ENCODE measurements around the gene SLC31A1. TPM values are rescaled to one million over a fixed set of nuclear protein-coding genes. Genes with fewer than 3 reads are reported as not detected.
"Not testable (repeated sequence)": the region's sequence is repeated elsewhere in the genome, so short reads cannot be mapped to it uniquely, and the experiment has no call there.

SLC31A1 gene
- total RNA-seq, 1 donor from 2014 or later: 7.3 TPM

DNA sequence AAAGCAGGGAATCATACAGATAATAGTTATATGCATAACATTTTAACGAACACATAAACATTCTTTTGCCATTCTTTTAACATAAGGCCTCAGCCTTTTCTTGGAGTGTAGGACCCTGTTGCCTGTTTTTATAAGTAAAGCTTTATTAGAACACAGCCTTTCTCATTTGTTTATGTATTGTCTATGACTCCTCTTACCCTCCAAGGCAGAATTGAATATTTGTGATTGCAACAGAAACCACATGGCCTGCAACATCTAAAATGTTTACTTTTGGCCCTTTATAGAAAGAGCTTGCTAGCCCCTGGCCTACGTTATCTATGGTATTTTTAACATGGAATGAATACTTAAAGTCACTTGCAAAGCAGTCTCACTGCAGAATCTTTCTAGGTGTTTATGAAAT is 2.6 kb downstream of the SLC31A1 start:
- no peaks in the 10 kb centered on the region for H3K9me3 Mint-ChIP-seq
- H3K27me3 Mint-ChIP-seq: no peaks in the 10 kb centered on the region
- TF ChIP-seq, protein P1, sequence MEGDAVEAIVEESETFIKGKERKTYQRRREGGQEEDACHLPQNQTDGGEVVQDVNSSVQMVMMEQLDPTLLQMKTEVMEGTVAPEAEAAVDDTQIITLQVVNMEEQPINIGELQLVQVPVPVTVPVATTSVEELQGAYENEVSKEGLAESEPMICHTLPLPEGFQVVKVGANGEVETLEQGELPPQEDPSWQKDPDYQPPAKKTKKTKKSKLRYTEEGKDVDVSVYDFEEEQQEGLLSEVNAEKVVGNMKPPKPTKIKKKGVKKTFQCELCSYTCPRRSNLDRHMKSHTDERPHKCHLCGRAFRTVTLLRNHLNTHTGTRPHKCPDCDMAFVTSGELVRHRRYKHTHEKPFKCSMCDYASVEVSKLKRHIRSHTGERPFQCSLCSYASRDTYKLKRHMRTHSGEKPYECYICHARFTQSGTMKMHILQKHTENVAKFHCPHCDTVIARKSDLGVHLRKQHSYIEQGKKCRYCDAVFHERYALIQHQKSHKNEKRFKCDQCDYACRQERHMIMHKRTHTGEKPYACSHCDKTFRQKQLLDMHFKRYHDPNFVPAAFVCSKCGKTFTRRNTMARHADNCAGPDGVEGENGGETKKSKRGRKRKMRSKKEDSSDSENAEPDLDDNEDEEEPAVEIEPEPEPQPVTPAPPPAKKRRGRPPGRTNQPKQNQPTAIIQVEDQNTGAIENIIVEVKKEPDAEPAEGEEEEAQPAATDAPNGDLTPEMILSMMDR (IDR thresholded peaks at IDR 0.05): no peak
- CTCF ChIA-PET: no interaction called here
- ATAC-seq (ENCODE audit: low read depth) (no peak), DNase-seq (no peak)
- POLR2A ChIA-PET: no interaction called here
- no peak overlapping the region for H3K27ac Mint-ChIP-seq
- peaks cover 33% of the 10 kb centered on the region for H3K4me1 Mint-ChIP-seq
- peaks cover 11% of the 10 kb centered on the region for H3K36me3 Mint-ChIP-seq (ENCODE audit: low read depth)
- intact Hi-C loops (cut with micrococcal nuclease): no loop called here
- no peak overlapping the region for H3K4me3 Mint-ChIP-seq

DNA sequence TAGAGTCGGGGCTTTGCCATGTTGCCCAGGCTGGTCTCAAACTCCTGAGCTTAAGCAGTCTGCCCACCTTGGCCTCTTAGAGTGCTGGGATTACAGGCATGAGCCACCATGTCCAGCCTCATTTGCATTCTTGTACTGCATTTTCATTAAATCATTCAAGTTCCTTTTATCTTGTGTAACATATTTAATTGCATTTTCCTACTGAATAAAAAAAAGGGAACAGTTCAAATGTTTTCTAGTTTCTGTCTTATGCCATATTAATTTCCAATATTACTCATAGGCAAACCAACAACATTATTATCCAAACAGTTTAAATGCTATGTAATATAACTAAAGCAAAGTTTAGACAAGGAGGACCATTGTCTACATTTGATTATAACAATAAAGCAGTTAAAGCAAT is 6.1 kb downstream of the SLC31A1 start:
- no peak overlapping the region for H3K4me3 Mint-ChIP-seq
- H3K27ac Mint-ChIP-seq: no peak overlapping the region
- TF ChIP-seq, protein P1 (IDR thresholded peaks at IDR 0.05): no peak
- ATAC-seq (ENCODE audit: low read depth) (no peak), DNase-seq (no peak)
- H3K4me1 Mint-ChIP-seq: peaks cover 7% of the 10 kb centered on the region
- no peaks in the 10 kb centered on the region for H3K27me3 Mint-ChIP-seq
- POLR2A ChIA-PET: no interaction called here
- no peaks in the 10 kb centered on the region for H3K36me3 Mint-ChIP-seq (ENCODE audit: low read depth)
- CTCF ChIA-PET: no interaction called here
- intact Hi-C loops (cut with micrococcal nuclease): loop anchor here (1.0 kb wide), 1 partner anchor 12 kb away; no protein-coding TSS in a partner anchor
- H3K9me3 Mint-ChIP-seq: no peaks in the 10 kb centered on the region

GRCh38 chr9:113228130-113228665 is 6.9 kb downstream of the SLC31A1 start:
- ATAC-seq (ENCODE audit: low read depth): no peak
- intact Hi-C loops (cut with micrococcal nuclease): no loop called here
- DNase-seq: no peak
- H3K9me3 Mint-ChIP-seq: no peaks in the 10 kb centered on the region
- ChIA-PET POLR2A (no interaction called here), CTCF (no interaction called here)
- no peaks in the 10 kb centered on the region for H3K36me3 Mint-ChIP-seq (ENCODE audit: low read depth)
- H3K27ac Mint-ChIP-seq: no peak overlapping the region
- H3K4me1 Mint-ChIP-seq: peaks cover 12% of the 10 kb centered on the region
- TF ChIP-seq, protein P1 (IDR thresholded peaks at IDR 0.05): no peak
- no peak overlapping the region for H3K4me3 Mint-ChIP-seq
- no peaks in the 10 kb centered on the region for H3K27me3 Mint-ChIP-seq

- H3K27me3 Mint-ChIP-seq: no peaks in the 10 kb centered on the region
- peaks cover 26% of the 10 kb centered on the region for H3K4me1 Mint-ChIP-seq
- no peaks in the 10 kb centered on the region for H3K9me3 Mint-ChIP-seq
- DNase-seq (no peak), ATAC-seq (ENCODE audit: low read depth) (no peak)
- ChIA-PET CTCF (no interaction called here), POLR2A (interaction anchor here (1.9 kb wide), 1 partner anchor 11 kb away, joined by 19 read pairs; the partner anchor contains the start of genes FKBP15 and SLC31A1)
- no peaks in the 10 kb centered on the region for H3K36me3 Mint-ChIP-seq (ENCODE audit: low read depth)
- no peak overlapping the region for H3K4me3 Mint-ChIP-seq
- intact Hi-C loops (cut with micrococcal nuclease): no loop called here
- peak overlapping the region; percentile 86 for H3K27ac Mint-ChIP-seq
- TF ChIP-seq, protein P1 (IDR thresholded peaks at IDR 0.05): no peak
Measured at GRCh38 chr9:113231701-113232100, 10.4 kb downstream of the SLC31A1 start.

GRCh38 chr9:113235701-113236255 is 14.4 kb downstream of the SLC31A1 start:
- H3K4me3 Mint-ChIP-seq; ATAC-seq (ENCODE audit: low read depth); H3K27me3 Mint-ChIP-seq; H3K9me3 Mint-ChIP-seq; H3K27ac Mint-ChIP-seq; CTCF ChIA-PET; H3K36me3 Mint-ChIP-seq (ENCODE audit: low read depth); POLR2A ChIA-PET; DNase-seq: not testable (repeated sequence)
- intact Hi-C loops (cut with micrococcal nuclease): loop anchor here (2.0 kb wide), 1 partner anchor 15 kb away; the partner anchor contains the start of genes FKBP15 and SLC31A1
- peaks cover 26% of the 10 kb centered on the region for H3K4me1 Mint-ChIP-seq

All from activated B cell treated with CpG ODN at 0.5 μM for 24 hours (primary cell).